A673 (cell line): ENCODE data around the gene AARS2. TPM values are rescaled to one million over a fixed set of nuclear protein-coding genes. Genes with fewer than 3 reads are reported as not detected.
"Not testable (repeated sequence)": the region's sequence is repeated elsewhere in the genome, so short reads cannot be mapped to it uniquely, and the experiment has no call there.

Experiments used
- BruUV-seq: library from RNA; stranded (reverse); fragments of 400-500 nt; replicated peaks from 2 replicates; lab custom pipeline; 2021; lab: Mats Ljungman, UMichigan
- CTCF ChIA-PET: fragments of 300-600 bp; sonication (Branson Sonifier 250); formaldehyde crosslinking; loops from one replicate; lab custom pipeline; 2022; ENCODE audit warnings: antibody characterized with exemption; lab: Charles Lee
- POLR2A ChIA-PET: fragments of 300-600 bp; sonication (Branson Sonifier 250); formaldehyde crosslinking; loops from one replicate; lab custom pipeline; 2022; ENCODE audit warnings: antibody characterized with exemption; ENCODE audit not compliant: low non-redundant PET; lab: Charles Lee
- DNase-seq: peaks from one replicate; pipeline ENCODE4 v3.0.0-alpha.2; 2015; ENCODE audit warnings: low spot score
- H3K27ac ChIP-seq: fragments of 200-600 bp; sonication (generic); 2 replicates; pipeline ENCODE4 v1.5.1; 2016; ENCODE audit warnings: mixed run types, low read depth, mild to moderate bottlenecking, mixed read lengths, antibody characterized with exemption, low read length; ENCODE audit not compliant: poor library complexity, severe bottlenecking
- H3K27me3 ChIP-seq: fragments of 200-600 bp; sonication (generic); replicated peaks from 2 replicates; pipeline ENCODE4 v1.6.1; 2017; ENCODE audit warnings: mixed run types, low read depth, mild to moderate bottlenecking, mixed read lengths, antibody characterized with exemption, low read length; ENCODE audit not compliant: insufficient read depth, poor library complexity
- H3K36me3 ChIP-seq: fragments of 200-600 bp; sonication (generic); 2 replicates; pipeline ENCODE4 v1.6.1; 2016; ENCODE audit warnings: mixed run types, mild to moderate bottlenecking, mixed read lengths, antibody characterized with exemption, low read length; ENCODE audit not compliant: insufficient read depth, poor library complexity, severe bottlenecking
- H3K4me1 ChIP-seq: fragments of 200-600 bp; sonication (generic); 2 replicates; pipeline ENCODE4 v1.6.1; 2017; ENCODE audit warnings: mixed run types, mild to moderate bottlenecking, mixed read lengths, antibody characterized with exemption, low read length; ENCODE audit not compliant: insufficient read depth, poor library complexity, severe bottlenecking
- H3K4me3 ChIP-seq: fragments of 200-600 bp; sonication (generic); 2 replicates; pipeline ENCODE4 v1.5.1; 2016; ENCODE audit warnings: low read depth, mixed run types, mild to moderate bottlenecking, mixed read lengths, low read length; ENCODE audit not compliant: poor library complexity, severe bottlenecking
- H3K9me3 ChIP-seq: fragments of 200-600 bp; sonication (generic); 2 replicates; pipeline ENCODE4 v1.6.1; 2016; ENCODE audit warnings: mixed run types, low read depth, mild to moderate bottlenecking, mixed read lengths, antibody characterized with exemption, low read length; ENCODE audit not compliant: poor library complexity, severe bottlenecking
- EZH2 ChIP-seq: fragments of 200-600 bp; sonication (generic); IDR thresholded peaks from 2 replicates; pipeline ENCODE4 v1.6.1; 2017; ENCODE audit warnings: borderline replicate concordance, low read depth, mild to moderate bottlenecking, mixed read lengths, antibody characterized with exemption, low read length; ENCODE audit not compliant: poor library complexity, severe bottlenecking
- intact Hi-C: fragments of 100-400 bp; cut with micrococcal nuclease; formaldehyde crosslinking; loops from one replicate; pipeline ENCODE4 v1.10.0; 2022; ENCODE audit not compliant: unreplicated experiment
- total RNA-seq: library from RNA; stranded (reverse); gene quantifications from 2 replicates; pipeline ENCODE4 v1.2.3, GENCODE V29; 2021
- TF ChIP-seq, protein P1 (sequence below): fragments of 300-800, 200-600 bp; sonication (generic); conservative IDR thresholded peaks from 2 replicates; pipeline ENCODE4 v1.5.1; 2017; ENCODE audit warnings: low read depth, mild to moderate bottlenecking, antibody characterized with exemption, low read length, moderate library complexity, mixed read lengths

The AARS2 gene
- total RNA-seq, 1 experiment from 2014 or later, result 25.0 TPM

DNA sequence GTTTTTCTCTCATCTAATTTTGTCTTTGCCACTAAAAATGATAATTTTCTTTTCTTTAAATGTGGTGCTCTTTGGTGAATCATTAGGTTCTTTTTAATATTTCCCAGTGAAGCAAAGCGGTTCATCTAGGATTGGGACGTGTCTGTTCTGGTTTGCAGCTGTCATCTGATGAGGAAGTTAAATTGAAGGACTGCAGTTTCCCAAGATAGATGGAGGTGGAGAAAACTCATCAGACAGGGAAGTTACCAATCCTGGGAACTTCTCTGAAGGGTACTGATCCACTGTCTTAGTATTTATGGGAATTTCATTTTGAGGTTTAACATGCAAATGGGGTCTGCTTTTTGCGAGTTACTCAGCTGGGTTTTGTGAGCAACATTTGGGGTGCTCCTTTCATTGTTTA lies 2.4 kb upstream of the AARS2 start:
- peaks cover 15% of the 10 kb centered on the region for H3K36me3 ChIP-seq
- peaks cover 16% of the 10 kb centered on the region for H3K27me3 ChIP-seq
- no peak for TF ChIP-seq EZH2
- TF ChIP-seq, protein P1, sequence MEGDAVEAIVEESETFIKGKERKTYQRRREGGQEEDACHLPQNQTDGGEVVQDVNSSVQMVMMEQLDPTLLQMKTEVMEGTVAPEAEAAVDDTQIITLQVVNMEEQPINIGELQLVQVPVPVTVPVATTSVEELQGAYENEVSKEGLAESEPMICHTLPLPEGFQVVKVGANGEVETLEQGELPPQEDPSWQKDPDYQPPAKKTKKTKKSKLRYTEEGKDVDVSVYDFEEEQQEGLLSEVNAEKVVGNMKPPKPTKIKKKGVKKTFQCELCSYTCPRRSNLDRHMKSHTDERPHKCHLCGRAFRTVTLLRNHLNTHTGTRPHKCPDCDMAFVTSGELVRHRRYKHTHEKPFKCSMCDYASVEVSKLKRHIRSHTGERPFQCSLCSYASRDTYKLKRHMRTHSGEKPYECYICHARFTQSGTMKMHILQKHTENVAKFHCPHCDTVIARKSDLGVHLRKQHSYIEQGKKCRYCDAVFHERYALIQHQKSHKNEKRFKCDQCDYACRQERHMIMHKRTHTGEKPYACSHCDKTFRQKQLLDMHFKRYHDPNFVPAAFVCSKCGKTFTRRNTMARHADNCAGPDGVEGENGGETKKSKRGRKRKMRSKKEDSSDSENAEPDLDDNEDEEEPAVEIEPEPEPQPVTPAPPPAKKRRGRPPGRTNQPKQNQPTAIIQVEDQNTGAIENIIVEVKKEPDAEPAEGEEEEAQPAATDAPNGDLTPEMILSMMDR, result no peak
- BruUV-seq, result no TSS peak
- no peak for DNase-seq
- H3K4me3 ChIP-seq, result no peak overlapping the region
- ChIA-PET CTCF (no interaction called here), POLR2A (no interaction called here)
- intact Hi-C loops, result no loop called here
- H3K4me1 ChIP-seq, result peaks cover 6% of the 10 kb centered on the region
- H3K9me3 ChIP-seq, result no peaks in the 10 kb centered on the region
- H3K27ac ChIP-seq, result no peak overlapping the region

- CTCF ChIA-PET, H3K4me3 ChIP-seq, POLR2A ChIA-PET, H3K9me3 ChIP-seq, H3K27ac ChIP-seq, H3K4me1 ChIP-seq, intact Hi-C loops, BruUV-seq, DNase-seq: not testable (repeated sequence)
- Histone ChIP-seq H3K36me3 (peaks cover 23% of the 10 kb centered on the region), H3K27me3 (peaks cover 13% of the 10 kb centered on the region)
Observed at GRCh38 chr6:44314657-44315056, 1.5 kb upstream of the AARS2 start.

DNA sequence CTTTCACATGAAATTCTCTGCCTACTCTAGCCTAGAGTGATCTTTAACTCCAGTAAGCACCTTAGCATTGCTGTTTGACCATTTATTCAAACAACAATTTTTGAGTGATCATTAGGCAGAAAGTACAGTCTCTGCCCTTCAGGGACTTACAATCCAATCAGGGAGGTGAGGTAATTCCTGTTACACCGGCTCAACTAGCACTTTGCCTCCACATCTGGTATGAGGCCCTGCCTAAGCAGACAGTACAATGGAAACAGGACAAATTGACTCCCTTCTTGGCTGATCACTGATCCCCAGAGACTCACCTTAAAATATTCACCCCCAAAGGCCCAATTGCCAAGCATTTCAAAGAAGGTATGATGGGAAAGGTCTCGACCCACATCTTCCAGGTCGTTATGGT lies 1.4 kb downstream of the AARS2 start:
- Histone ChIP-seq H3K9me3 (no peaks in the 10 kb centered on the region), H3K36me3 (peaks cover 30% of the 10 kb centered on the region), H3K4me3 (peak overlapping the region; percentile 92), H3K27ac (no peak overlapping the region), H3K4me1 (peaks cover 6% of the 10 kb centered on the region), H3K27me3 (no peaks in the 10 kb centered on the region)
- no peak for TF ChIP-seq EZH2
- TF ChIP-seq, protein P1, result no peak
- DNase-seq, result no peak
- no TSS peak for BruUV-seq
- intact Hi-C loops, result no loop called here
- CTCF ChIA-PET, result no interaction called here
- POLR2A ChIA-PET, result no interaction called here

GRCh38 chr6:44311304-44311703 lies 1.8 kb downstream of the AARS2 start:
- POLR2A ChIA-PET, result no interaction called here
- intact Hi-C loops, result no loop called here
- CTCF ChIA-PET, result no interaction called here

More at GRCh38 chr6:44311304-44311703, 1.8 kb downstream of the AARS2 start:
- no TSS peak for BruUV-seq
- Histone ChIP-seq H3K36me3 (peaks cover 30% of the 10 kb centered on the region), H3K4me1 (peaks cover 6% of the 10 kb centered on the region), H3K27ac (no peak overlapping the region), H3K9me3 (no peaks in the 10 kb centered on the region), H3K4me3 (no peak overlapping the region), H3K27me3 (no peaks in the 10 kb centered on the region)
- DNase-seq, result no peak
- TF ChIP-seq, protein P1, result no peak
- no peak for TF ChIP-seq EZH2
